PC-3 (cell line): ENCODE results near the gene PGAM2. TPM values are rescaled to one million over a fixed set of nuclear protein-coding genes. Genes with fewer than 3 reads are reported as not detected.

Source experiments
- ATAC-seq: fragments of 200-7000 bp; cut with Tn5 transposase; 2 replicates; pipeline ENCODE4 v1.9.1; 2020; ENCODE audit warnings: mild to moderate bottlenecking, moderate library complexity
- BruUV-seq: library from RNA; stranded (reverse); fragments of 400-500 nt; replicated peaks from 2 replicates; lab custom pipeline; 2021; lab: Mats Ljungman, UMichigan
- CTCF ChIA-PET: fragments of 300-600 bp; sonication (Branson Sonifier 250); formaldehyde crosslinking; loops from one replicate; lab custom pipeline; 2022; ENCODE audit warnings: antibody characterized with exemption; lab: Charles Lee
- POLR2A ChIA-PET: fragments of 300-600 bp; sonication (Branson Sonifier 250); formaldehyde crosslinking; loops from one replicate; lab custom pipeline; 2022; ENCODE audit warnings: antibody characterized with exemption; ENCODE audit not compliant: unreplicated experiment; lab: Charles Lee
- DNase-seq: peaks from one replicate; pipeline ENCODE4 v3.0.0-alpha.2; 2015
- H2AFZ ChIP-seq: fragments of 300-600 bp; sonication (generic); 2 replicates; pipeline ENCODE4 v1.6.0; 2016; ENCODE audit warnings: antibody characterized with exemption, low read length
- H3F3A ChIP-seq: fragments of 300-600 bp; sonication (generic); one replicate; pipeline ENCODE4 v1.6.0; 2017; ENCODE audit warnings: antibody characterized with exemption, low read length, control low read depth, mild to moderate bottlenecking; ENCODE audit not compliant: unreplicated experiment
- H3K27ac ChIP-seq: fragments of 300-600 bp; sonication (generic); 2 replicates; pipeline ENCODE4 v1.5.1; 2016; ENCODE audit warnings: mild to moderate bottlenecking, low read length
- H3K27me3 ChIP-seq: fragments of 300-600 bp; sonication (generic); 2 replicates; pipeline ENCODE4 v1.6.1; 2016; ENCODE audit warnings: low read length, mixed read lengths
- H3K36me3 ChIP-seq: fragments of 300-600 bp; sonication (generic); 2 replicates; pipeline ENCODE4 v1.6.1; 2016; ENCODE audit warnings: low read depth, mixed run types, low read length, mixed read lengths
- H3K4me1 ChIP-seq: fragments of 300-600 bp; sonication (generic); 2 replicates; pipeline ENCODE4 v1.5.1; 2016; ENCODE audit warnings: low read length; ENCODE audit not compliant: insufficient read depth
- H3K4me2 ChIP-seq: fragments of 300-600 bp; sonication (generic); 2 replicates; pipeline ENCODE4 v1.6.0; 2016; ENCODE audit warnings: low read length
- H3K4me3 ChIP-seq: fragments of 300-600 bp; sonication (generic); 2 replicates; pipeline ENCODE4 v1.5.1; 2016; ENCODE audit warnings: mild to moderate bottlenecking, low read length, mixed read lengths
- H3K79me2 ChIP-seq: fragments of 300-600 bp; sonication (generic); 2 replicates; pipeline ENCODE4 v1.6.1; 2017; ENCODE audit warnings: low read length, mixed read lengths
- H3K9ac ChIP-seq: fragments of 300-600 bp; sonication (generic); 2 replicates; pipeline ENCODE4 v1.6.0; 2016; ENCODE audit warnings: mild to moderate bottlenecking, low read length
- H3K9me2 ChIP-seq: fragments of 300-600 bp; sonication (generic); replicated peaks from 2 replicates; pipeline ENCODE4 v1.6.1; 2016; ENCODE audit warnings: mixed run types, low read length, mixed read lengths
- H3K9me3 ChIP-seq: fragments of 300-600 bp; sonication (generic); 2 replicates; pipeline ENCODE4 v1.6.1; 2016; ENCODE audit warnings: low read length, mixed read lengths
- H4K20me1 ChIP-seq: fragments of 300-600 bp; sonication (generic); 2 replicates; pipeline ENCODE4 v1.6.1; 2016; ENCODE audit warnings: low read length, mixed read lengths
- CTCF ChIP-seq: fragments of 300-600 bp; sonication (generic); conservative IDR thresholded peaks from 2 replicates; pipeline ENCODE4 v1.5.1; 2017; ENCODE audit warnings: antibody characterized with exemption, low read depth, mild to moderate bottlenecking, low read length
- EZH2 ChIP-seq: fragments of 300-600 bp; sonication (generic); IDR thresholded peaks from one replicate; pipeline ENCODE4 v1.6.1; 2017; ENCODE audit warnings: antibody characterized with exemption, mild to moderate bottlenecking, low read length; ENCODE audit not compliant: unreplicated experiment
- EZH2phosphoT487 ChIP-seq: fragments of 300-600 bp; sonication (generic); IDR thresholded peaks from 2 replicates; pipeline ENCODE4 v1.6.1; 2018; ENCODE audit warnings: mild to moderate bottlenecking, antibody characterized with exemption, low read length, borderline replicate concordance
- intact Hi-C: fragments of 100-400 bp; cut with micrococcal nuclease; formaldehyde crosslinking; loops from 2 replicates; pipeline ENCODE4 v1.9.0; 2023
- total RNA-seq: library from RNA; depleted of rRNA; stranded (reverse); fragments of >200 nt; gene quantifications from 2 replicates; pipeline ENCODE4 v1.2.3, GENCODE V29; 2014

The PGAM2 gene
- total RNA-seq, 1 experiment from 2014 or later, result 0.95 TPM

DNA sequence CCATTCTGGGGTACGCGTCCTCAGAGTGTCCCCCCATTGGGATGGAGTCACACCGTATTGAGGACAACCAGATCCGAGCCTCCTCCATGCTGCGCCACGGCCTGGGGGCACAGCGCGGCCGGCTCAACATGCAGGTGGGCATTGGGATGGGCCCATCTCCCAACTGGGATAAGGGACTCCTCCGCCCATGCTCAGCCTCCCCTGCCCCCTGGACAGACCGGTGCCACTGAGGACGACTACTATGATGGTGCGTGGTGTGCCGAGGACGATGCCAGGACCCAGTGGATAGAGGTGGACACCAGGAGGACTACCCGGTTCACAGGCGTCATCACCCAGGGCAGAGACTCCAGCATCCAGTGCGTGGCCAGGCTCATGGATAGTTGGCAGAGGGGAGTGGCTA lies 44.6 kb upstream of the PGAM2 start:
- CTCF ChIA-PET, result no interaction called here

GRCh38 chr7:44108768-44109750 lies 43.7 kb upstream of the PGAM2 start:
- Histone ChIP-seq H3K36me3 (no peaks in the 10 kb centered on the region), H3K9me3 (no peaks in the 10 kb centered on the region), H2AFZ (no peak overlapping the region), H3K9me2 (no peaks in the 10 kb centered on the region), H3F3A (no peaks in the 10 kb centered on the region), H3K4me2 (no peak overlapping the region), H3K27ac (no peak overlapping the region), H4K20me1 (no peaks in the 10 kb centered on the region), H3K4me3 (no peak overlapping the region), H3K79me2 (no peaks in the 10 kb centered on the region), H3K27me3 (no peaks in the 10 kb centered on the region), H3K9ac (no peak overlapping the region), H3K4me1 (no peaks in the 10 kb centered on the region)
- ATAC-seq, result no peak
- DNase-seq, result no peak
- POLR2A ChIA-PET, result no interaction called here
- CTCF ChIA-PET, result interaction anchor here (0.6 kb wide), 1 partner anchor 25 kb away, joined by 4 read pairs; no protein-coding TSS in a partner anchor
- intact Hi-C loops, result no loop called here
- no TSS peak for BruUV-seq
- TF ChIP-seq CTCF (no peak), EZH2phosphoT487 (no peak), EZH2 (no peak)

More for the DNA sequence above, 44.6 kb upstream of the PGAM2 start:
- no peak overlapping the region for H3K4me3 ChIP-seq
- H3K27ac ChIP-seq, result no peak overlapping the region
- H3K9me3 ChIP-seq, result no peaks in the 10 kb centered on the region
- intact Hi-C loops, result no loop called here
- H3F3A ChIP-seq, result no peaks in the 10 kb centered on the region
- ATAC-seq (no peak), DNase-seq (no peak)
- no peak overlapping the region for H3K4me2 ChIP-seq
- peaks cover 3% of the 10 kb centered on the region; the same call in 1 of the 2 replicates for H3K36me3 ChIP-seq
- TF ChIP-seq EZH2, result no peak
- no peak for TF ChIP-seq CTCF
- TF ChIP-seq EZH2phosphoT487, result no peak
- no peaks in the 10 kb centered on the region for H3K9me2 ChIP-seq
- POLR2A ChIA-PET, result no interaction called here
- no peaks in the 10 kb centered on the region for H3K4me1 ChIP-seq
- no peak overlapping the region for H3K9ac ChIP-seq
- no peaks in the 10 kb centered on the region for H4K20me1 ChIP-seq
- BruUV-seq, result no TSS peak
- no peaks in the 10 kb centered on the region for H3K79me2 ChIP-seq
- no peak overlapping the region for H2AFZ ChIP-seq
- no peaks in the 10 kb centered on the region for H3K27me3 ChIP-seq
